NCI-H345 (cell line): ENCODE measurements around the gene DNAH11.
A peak's percentile ranks its signal among the peaks of the same experiment; 100 is the strongest.
"Not testable (repeated sequence)": the region's sequence is repeated elsewhere in the genome, so short reads cannot be mapped to it uniquely, and the experiment has no call there.

Experiments
- DNase-seq: peaks from one replicate; lab custom pipeline; 2025; lab: John Stamatoyannopoulos, UW

DNAH11 gene

DNA sequence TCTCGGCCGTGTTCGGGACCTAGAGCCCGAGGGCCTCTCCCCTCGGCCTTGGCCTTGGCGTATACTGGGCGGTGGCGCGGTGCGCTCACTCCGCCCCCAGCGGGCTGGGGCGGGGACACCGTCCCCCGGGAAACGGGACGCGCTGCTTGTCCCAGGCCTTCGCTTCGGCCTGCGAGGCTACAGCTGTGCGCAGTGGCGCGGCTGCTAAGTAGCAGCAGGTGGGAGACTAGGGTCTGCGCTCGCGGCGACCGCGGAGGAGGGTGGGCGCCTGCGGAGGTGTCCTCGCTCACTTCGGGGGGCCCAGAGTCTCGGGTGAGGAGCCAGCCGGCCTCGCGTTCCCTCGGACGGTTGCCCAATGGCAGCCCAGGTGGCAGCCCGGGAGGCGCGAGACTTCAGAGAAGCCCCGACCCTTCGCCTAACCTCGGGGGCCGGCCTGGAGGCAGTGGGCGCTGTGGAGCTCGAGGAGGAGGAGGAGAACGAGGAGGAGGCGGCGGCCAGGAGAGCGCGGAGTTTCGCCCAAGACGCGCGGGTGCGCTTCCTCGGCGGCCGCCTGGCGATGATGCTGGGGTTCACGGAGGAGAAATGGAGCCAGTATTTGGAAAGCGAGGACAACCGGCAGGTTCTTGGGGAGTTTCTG lies at the start of gene DNAH11:
Gene DNAH11, plus strand, starts transcription at position 149 of the 637 bp plus-strand sequence. Its CDS starts 207 bp downstream, at position 356.
- peak; percentile 67 for DNase-seq

- DNase-seq: no peak
Measured at GRCh38 chr7:21495731-21496130, 47.1 kb upstream of the DNAH11 start.

DNA sequence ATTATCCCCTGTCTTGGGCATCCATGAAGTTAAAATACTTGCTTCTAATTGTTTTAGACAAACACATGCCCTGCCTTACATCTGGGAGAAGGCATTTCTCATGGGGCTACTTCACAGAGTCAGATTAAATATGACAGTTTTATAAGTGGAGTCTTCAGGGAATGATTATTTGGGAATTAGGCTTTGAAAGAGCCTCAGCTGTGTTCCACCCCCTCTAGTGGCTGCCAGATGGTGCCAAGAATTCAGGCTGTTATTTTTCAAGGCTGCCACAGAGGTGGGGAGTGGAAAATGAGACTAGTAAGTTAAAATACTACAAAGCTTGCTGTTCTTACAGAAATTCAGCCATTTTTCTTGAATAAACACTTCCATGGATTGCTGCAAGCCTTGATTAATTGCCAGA lies 45.8 kb upstream of the DNAH11 start:
- no peak for DNase-seq

GRCh38 chr7:21500117-21500832 lies 42.6 kb upstream of the DNAH11 start:
- no peak for DNase-seq

DNA sequence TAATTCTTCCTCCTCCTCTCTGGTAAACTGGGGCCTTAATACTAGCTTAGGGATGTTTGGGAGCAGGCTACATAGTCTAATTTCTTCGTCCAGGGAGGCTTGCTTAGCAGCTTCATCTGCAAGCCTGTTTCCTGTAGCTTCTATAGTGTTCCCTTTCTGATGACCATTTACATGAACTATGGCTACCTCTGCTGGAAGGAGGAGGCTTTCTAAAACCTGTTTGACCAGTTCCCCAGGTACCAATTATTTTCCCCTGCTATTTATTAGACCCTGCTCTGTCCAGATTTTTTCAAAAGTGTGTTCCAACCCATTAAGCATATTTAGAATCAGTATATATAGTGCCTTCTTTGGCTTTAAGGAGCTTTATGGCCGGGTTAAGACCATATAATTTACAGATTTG lies 38.8 kb upstream of the DNAH11 start:
- DNase-seq: no peak

- DNase-seq: no peak
Measured at GRCh38 chr7:21507627-21508343, 35.1 kb upstream of the DNAH11 start.

DNA sequence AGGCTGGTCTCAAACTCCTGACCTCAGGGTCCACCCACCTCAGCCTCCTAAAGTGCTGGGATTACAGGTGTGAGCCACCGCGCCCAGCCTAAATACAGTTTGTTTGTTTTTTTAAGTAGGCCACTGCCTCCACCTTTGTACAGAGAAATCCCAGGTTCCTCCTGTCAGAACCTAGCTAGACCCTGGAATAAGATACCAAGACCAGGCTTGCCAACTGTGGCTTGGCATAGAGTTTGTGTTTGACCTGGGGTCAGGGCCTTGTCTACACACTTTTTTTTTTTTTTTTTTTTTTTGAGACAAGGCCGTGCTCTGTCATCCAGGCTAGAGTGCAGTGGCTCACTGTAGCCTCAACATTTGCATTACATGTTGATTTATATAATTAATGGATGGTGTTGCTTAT lies 34.3 kb upstream of the DNAH11 start:
- no peak for DNase-seq

- DNase-seq: no peak
Measured at GRCh38 chr7:21514062-21514461, 28.8 kb upstream of the DNAH11 start.

DNA sequence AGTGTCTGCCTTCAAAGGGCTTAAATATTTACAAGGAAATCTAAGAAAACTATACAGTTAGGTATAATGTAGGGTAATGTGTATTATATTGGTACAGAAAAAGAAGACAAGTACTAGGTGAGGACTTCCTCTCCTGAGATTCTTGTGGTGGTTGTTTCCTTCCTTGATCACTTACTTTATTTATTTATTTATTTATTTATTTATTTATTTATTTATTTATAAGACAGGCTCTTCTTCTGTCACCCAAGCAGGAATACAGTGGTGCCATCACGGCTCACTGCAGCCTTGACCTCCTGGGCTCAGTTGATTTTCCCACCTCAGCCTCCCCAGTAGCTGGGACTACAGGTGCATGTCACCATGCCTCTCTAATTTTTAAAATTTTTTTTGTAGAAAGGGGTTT lies 18.2 kb upstream of the DNAH11 start:
- no peak for DNase-seq

- DNase-seq: no peak
Measured at GRCh38 chr7:21526007-21526406, 16.8 kb upstream of the DNAH11 start.

- DNase-seq: no peak
Measured at GRCh38 chr7:21526448-21526847, 16.4 kb upstream of the DNAH11 start.

GRCh38 chr7:21532485-21532884 lies 10.4 kb upstream of the DNAH11 start:
- not testable (repeated sequence) for DNase-seq

- not testable (repeated sequence) for DNase-seq
Measured at GRCh38 chr7:21533646-21534045, 9.2 kb upstream of the DNAH11 start.

- DNase-seq: not testable (repeated sequence)
Measured at GRCh38 chr7:21536445-21537118, 6.3 kb upstream of the DNAH11 start.

- DNase-seq: no peak
Measured at GRCh38 chr7:21538936-21539495, 3.8 kb upstream of the DNAH11 start.

DNA sequence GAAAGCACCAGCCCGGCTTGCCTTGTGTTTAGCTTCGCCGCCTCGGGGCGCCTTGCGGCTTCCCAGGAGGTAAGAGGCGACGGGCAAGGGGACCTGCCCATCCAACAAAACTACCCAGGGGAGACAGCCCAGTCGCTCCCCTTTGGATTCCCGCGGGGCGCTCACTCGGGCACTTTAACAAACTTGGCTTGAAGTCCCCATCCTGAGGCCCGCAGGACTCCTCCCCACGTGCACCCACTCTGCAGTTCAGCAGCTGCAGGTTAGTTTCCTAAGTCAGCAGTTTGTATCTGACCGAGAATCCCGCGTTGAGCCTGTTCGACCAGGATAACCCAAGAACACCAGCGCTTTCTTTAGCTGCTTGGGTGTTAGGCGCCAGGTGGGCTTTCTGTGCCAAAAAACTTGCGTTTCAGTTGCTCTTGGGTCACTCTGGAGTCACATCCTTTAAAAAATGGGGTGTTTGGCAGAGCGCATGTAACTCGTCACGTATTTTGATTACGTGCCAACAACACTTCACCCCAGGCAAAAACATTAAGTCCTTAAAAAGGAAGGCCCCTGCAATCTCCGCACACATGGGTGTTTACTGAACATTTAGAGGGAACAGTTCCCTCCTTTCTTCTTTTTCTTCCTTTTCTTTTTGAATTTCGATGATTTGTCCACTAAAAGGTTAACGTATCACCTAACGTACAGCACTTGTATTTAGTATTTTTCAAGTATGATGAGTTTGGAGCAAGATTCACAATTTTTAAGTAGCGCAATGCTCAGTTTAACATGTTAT lies 876 bp downstream of the DNAH11 start:
- peak; percentile 81 for DNase-seq

DNA sequence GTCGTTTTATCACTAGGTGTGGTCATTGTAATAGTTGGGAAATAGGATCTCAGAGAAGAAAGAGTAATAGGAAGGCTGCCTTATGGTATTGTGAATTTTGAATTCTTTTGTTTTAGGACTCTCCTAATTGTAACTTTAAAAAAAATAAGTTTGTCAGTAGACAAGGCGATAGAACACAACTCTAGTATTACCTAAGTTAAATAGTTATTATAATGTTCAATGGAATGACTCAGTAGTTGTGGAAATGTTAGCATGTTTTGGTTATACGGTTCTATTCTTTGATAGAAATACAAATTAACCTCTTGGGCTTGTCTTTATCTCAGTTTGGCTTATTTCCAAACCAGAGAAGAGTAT lies 1.4 kb downstream of the DNAH11 start:
- DNase-seq: peak; percentile 52

DNA sequence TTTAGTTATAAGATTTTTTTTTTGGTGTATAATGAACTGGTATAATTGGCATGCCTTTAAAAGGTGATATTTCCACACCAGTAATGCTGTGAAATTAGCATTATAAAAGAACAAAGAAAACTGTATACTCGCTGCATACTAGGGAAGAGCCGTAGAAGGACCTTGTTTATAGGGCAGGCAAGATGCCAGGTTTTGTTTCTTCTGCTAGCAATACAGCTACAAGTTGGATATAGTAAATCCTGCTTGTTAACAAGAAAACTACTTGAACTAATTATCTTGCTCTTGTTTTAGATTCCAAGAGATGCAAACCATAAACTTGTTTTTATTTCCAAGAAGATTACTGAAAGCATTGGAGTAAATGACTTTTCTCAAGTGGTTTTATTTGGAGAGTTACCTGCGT lies 1.9 kb downstream of the DNAH11 start:
- DNase-seq: peak; percentile 61

- DNase-seq: no peak
Measured at GRCh38 chr7:21547501-21547900, 4.7 kb downstream of the DNAH11 start.

DNA sequence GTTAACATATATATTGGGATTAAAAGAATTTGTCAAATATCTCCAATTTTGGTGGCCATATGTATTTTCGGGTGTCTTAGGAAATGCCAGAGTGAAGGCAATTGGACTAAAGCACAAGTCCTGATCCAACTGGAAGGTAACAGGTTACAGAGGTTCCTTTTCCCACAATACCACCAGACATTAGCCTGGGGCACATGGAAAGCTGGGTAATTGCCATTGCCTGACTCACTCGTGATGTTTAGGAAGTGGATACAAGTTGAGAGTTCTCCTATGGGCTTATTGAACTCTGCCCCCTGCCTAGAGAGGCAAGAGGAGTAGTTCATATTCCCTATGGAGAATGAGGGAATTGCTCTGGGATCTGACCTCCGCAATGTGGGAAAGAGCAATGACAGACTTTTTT lies 5.7 kb downstream of the DNAH11 start:
- no peak for DNase-seq

GRCh38 chr7:21550076-21550475 lies 7.2 kb downstream of the DNAH11 start:
- no peak for DNase-seq
